Mesenchymal stem cell (in vitro differentiated cells and primary cell): Measurements from ENCODE around the gene FAM3B.

Source experiments
- DNase-seq: peaks from one replicate; pipeline ENCODE4 v3.0.0-alpha.2; 2013
- H2AFZ ChIP-seq: one replicate; pipeline ENCODE4 v1.6.1; 2013; ENCODE audit warnings: low read depth, mild to moderate bottlenecking, control low read depth, inconsistent platforms, low read length, moderate library complexity
- H2AK5ac ChIP-seq: 2 replicates; pipeline ENCODE4 v1.6.1; 2013; ENCODE audit warnings: low read length, moderate library complexity, mild to moderate bottlenecking, inconsistent platforms; ENCODE audit not compliant: severe bottlenecking
- H2BK120ac ChIP-seq: one replicate; pipeline ENCODE4 v1.6.1; 2013; ENCODE audit warnings: low read depth, mild to moderate bottlenecking, inconsistent platforms, low read length, moderate library complexity
- H2BK12ac ChIP-seq, 2 experiments: one replicate each; pipeline ENCODE4 v1.6.1; 2013; ENCODE audit warnings: inconsistent platforms in 2 of 2, low read length in 2 of 2, mild to moderate bottlenecking in 2 of 2, moderate library complexity in 2 of 2, control low read depth in 1 of 2
- H2BK15ac ChIP-seq: one replicate; pipeline ENCODE4 v1.6.1; 2013; ENCODE audit warnings: mild to moderate bottlenecking, low read depth, inconsistent platforms; ENCODE audit not compliant: poor library complexity, severe bottlenecking
- H2BK5ac ChIP-seq: 2 replicates; pipeline ENCODE4 v1.6.1; 2013; ENCODE audit warnings: low read depth, mild to moderate bottlenecking, low read length, control low read depth, inconsistent platforms; ENCODE audit not compliant: poor library complexity, severe bottlenecking
- H3K14ac ChIP-seq, 2 experiments: one replicate each; pipeline ENCODE4 v1.6.1; 2013; ENCODE audit warnings: inconsistent platforms in 2 of 2, low read length in 2 of 2, control low read depth in 1 of 2, mild to moderate bottlenecking in 1 of 2, moderate library complexity in 1 of 2
- H3K18ac ChIP-seq, 2 experiments: one replicate each; pipeline ENCODE4 v1.6.1; 2013; ENCODE audit warnings: inconsistent platforms in 2 of 2, low read length in 2 of 2, control low read depth in 1 of 2, low read depth in 1 of 2, mild to moderate bottlenecking in 1 of 2
- H3K23ac ChIP-seq, 2 experiments: one replicate each; pipeline ENCODE4 v1.6.1; 2013; ENCODE audit warnings: inconsistent platforms in 2 of 2, low read length in 2 of 2, mild to moderate bottlenecking in 2 of 2, moderate library complexity in 2 of 2, control low read depth in 1 of 2
- H3K27ac ChIP-seq: 2 replicates; pipeline ENCODE4 v1.5.1; 2013; ENCODE audit warnings: mild to moderate bottlenecking, moderate library complexity, low read length, control low read depth, inconsistent platforms; ENCODE audit not compliant: poor library complexity, severe bottlenecking
- H3K27me3 ChIP-seq, 2 experiments: 2 replicates each; pipeline versions ENCODE4 v1.6.1 to v1.7.0; 2013; ENCODE audit warnings: low read length in 2 of 2, mild to moderate bottlenecking in 2 of 2, moderate library complexity in 2 of 2, control low read depth in 1 of 2, inconsistent platforms in 1 of 2; ENCODE audit not compliant: control insufficient read depth in 1 of 2, insufficient read depth in 1 of 2
- H3K36me3 ChIP-seq, 2 experiments: 2 replicates each; pipeline versions ENCODE4 v1.6.1 to v1.7.0; 2013; ENCODE audit warnings: low read length in 2 of 2, control low read depth in 1 of 2, inconsistent platforms in 1 of 2, low read depth in 1 of 2, mild to moderate bottlenecking in 1 of 2; ENCODE audit not compliant: insufficient read depth in 2 of 2, control insufficient read depth in 1 of 2
- H3K4ac ChIP-seq, 2 experiments: one replicate each; pipeline ENCODE4 v1.6.1; 2013; ENCODE audit warnings: inconsistent platforms in 2 of 2, low read length in 2 of 2, mild to moderate bottlenecking in 2 of 2, moderate library complexity in 2 of 2, control low read depth in 1 of 2, low read depth in 1 of 2
- H3K4me1 ChIP-seq: 2 replicates; pipeline ENCODE4 v1.6.1; 2013; ENCODE audit warnings: low read depth, low read length, control low read depth; ENCODE audit not compliant: control insufficient read depth, insufficient read depth
- H3K4me2 ChIP-seq: 2 replicates; pipeline ENCODE4 v1.6.1; 2013; ENCODE audit warnings: low read length, mild to moderate bottlenecking, inconsistent platforms; ENCODE audit not compliant: poor library complexity, severe bottlenecking
- H3K4me3 ChIP-seq, 2 experiments: 2 replicates each; pipeline versions ENCODE4 v1.5.1 to v1.7.0; 2013; ENCODE audit warnings: low read length in 2 of 2, mild to moderate bottlenecking in 2 of 2, control low read depth in 1 of 2, low read depth in 1 of 2; ENCODE audit not compliant: insufficient read depth in 1 of 2
- H3K79me1 ChIP-seq: replicated peaks from 2 replicates; pipeline ENCODE4 v1.6.1; 2013; ENCODE audit warnings: mild to moderate bottlenecking, control low read depth, low read length, inconsistent platforms; ENCODE audit not compliant: poor library complexity, severe bottlenecking
- H3K9ac ChIP-seq: 2 replicates; pipeline ENCODE4 v1.7.0; 2013; ENCODE audit warnings: mild to moderate bottlenecking, low read length, moderate library complexity
- H3K9me3 ChIP-seq: 2 replicates; pipeline ENCODE4 v1.7.0; 2013; ENCODE audit warnings: mild to moderate bottlenecking, low read length; ENCODE audit not compliant: control insufficient read depth
- H4K8ac ChIP-seq: one replicate; pipeline ENCODE4 v1.6.1; 2013; ENCODE audit warnings: inconsistent platforms, mild to moderate bottlenecking, low read length, moderate library complexity
- H4K91ac ChIP-seq: one replicate; pipeline ENCODE4 v1.6.1; 2013; ENCODE audit warnings: mild to moderate bottlenecking, low read length, inconsistent platforms
- WGBS: methylation state at CpG from one replicate; pipeline ENCODE4 v1.1.7; 2013; ENCODE audit warnings: mixed read lengths; 5-methylcytosine and 5-hydroxymethylcytosine counted together

FAM3B gene

GRCh38 chr21:41333752-41334151 lies 17.2 kb downstream of the FAM3B start:
- no peak overlapping the region for H2AFZ ChIP-seq
- H2BK120ac ChIP-seq, result no peak overlapping the region
- no peak overlapping the region for H2BK5ac ChIP-seq
- no peaks in the 10 kb centered on the region for H3K4me1 ChIP-seq
- no peak overlapping the region for H3K14ac ChIP-seq
- H4K8ac ChIP-seq, result no peak overlapping the region
- no peaks in the 10 kb centered on the region for H3K36me3 ChIP-seq
- peaks cover 7 to 18% of the 10 kb centered on the region in 2 experiments for H3K27me3 ChIP-seq
- no peak overlapping the region for H2AK5ac ChIP-seq
- peaks cover 6% of the 10 kb centered on the region for H3K9me3 ChIP-seq
- H2BK12ac ChIP-seq, result no peak overlapping the region
- H4K91ac ChIP-seq, result no peak overlapping the region
- H3K4me3 ChIP-seq, result no peak overlapping the region
- no peak overlapping the region for H3K18ac ChIP-seq
- H3K4ac ChIP-seq, result no peak overlapping the region
- H2BK15ac ChIP-seq, result no peak overlapping the region
- WGBS, result 86% methylated on average over 1 of the region's 1 CpG
- H3K4me2 ChIP-seq, result no peak overlapping the region
- H3K9ac ChIP-seq, result no peak overlapping the region
- H3K79me1 ChIP-seq, result no peaks in the 10 kb centered on the region
- no peak overlapping the region for H3K27ac ChIP-seq
- no peak for DNase-seq
- no peak overlapping the region for H3K23ac ChIP-seq

GRCh38 chr21:41337515-41337914 lies 20.9 kb downstream of the FAM3B start:
- peaks cover 16% of the 10 kb centered on the region for H3K9me3 ChIP-seq
- no peak overlapping the region for H2AK5ac ChIP-seq
- H4K8ac ChIP-seq, result no peak overlapping the region
- H4K91ac ChIP-seq, result peak overlapping the region; percentile 20
- H3K18ac ChIP-seq, result no peak overlapping the region
- no peak overlapping the region for H2BK5ac ChIP-seq
- no peak overlapping the region for H2AFZ ChIP-seq
- H3K27ac ChIP-seq, result no peak overlapping the region
- no peak for DNase-seq
- no peak overlapping the region for H3K23ac ChIP-seq
- no peak overlapping the region for H3K9ac ChIP-seq
- peaks cover 7 to 12% of the 10 kb centered on the region in 2 experiments for H3K27me3 ChIP-seq
- no peaks in the 10 kb centered on the region for H3K79me1 ChIP-seq
- no peak overlapping the region for H2BK120ac ChIP-seq
- H3K4me2 ChIP-seq, result no peak overlapping the region
- no peaks in the 10 kb centered on the region for H3K4me1 ChIP-seq
- 86% methylated on average over 3 of the region's 3 CpGs for WGBS
- H3K14ac ChIP-seq, result no peak overlapping the region
- no peak overlapping the region for H3K4me3 ChIP-seq
- H3K36me3 ChIP-seq, result no peaks in the 10 kb centered on the region
- H3K4ac ChIP-seq, result no peak overlapping the region
- H2BK15ac ChIP-seq, result no peak overlapping the region
- no peak overlapping the region for H2BK12ac ChIP-seq

GRCh38 chr21:41338455-41338854 lies 21.9 kb downstream of the FAM3B start:
- Histone ChIP-seq H3K23ac (no peak overlapping the region), H3K36me3 (no peaks in the 10 kb centered on the region), H4K8ac (no peak overlapping the region), H3K79me1 (no peaks in the 10 kb centered on the region), H2BK15ac (no peak overlapping the region), H2AFZ (no peak overlapping the region), H3K27me3 (peaks cover 7 to 12% of the 10 kb centered on the region in 2 experiments), H2BK120ac (no peak overlapping the region), H3K9ac (no peak overlapping the region), H3K18ac (no peak overlapping the region), H2AK5ac (no peak overlapping the region), H2BK12ac (no peak overlapping the region), H3K4me1 (no peaks in the 10 kb centered on the region), H3K27ac (no peak overlapping the region), H3K4ac (no peak overlapping the region), H3K4me2 (no peak overlapping the region), H4K91ac (no peak overlapping the region), H3K4me3 (no peak overlapping the region), H2BK5ac (no peak overlapping the region), H3K9me3 (peaks cover 25% of the 10 kb centered on the region), H3K14ac (no peak overlapping the region)
- WGBS, result 64% methylated on average over 8 of the region's 8 CpGs
- DNase-seq, result no peak

GRCh38 chr21:41342035-41342434 lies 25.4 kb downstream of the FAM3B start:
- no peaks in the 10 kb centered on the region for H3K4me1 ChIP-seq
- DNase-seq, result no peak
- no CpG with 5 or more reads among the region's 4 CpGs for WGBS
- H3K36me3 ChIP-seq, result no peaks in the 10 kb centered on the region
- no peak overlapping the region for H2AFZ ChIP-seq
- H2AK5ac ChIP-seq, result no peak overlapping the region
- no peak overlapping the region for H3K4me2 ChIP-seq
- H2BK5ac ChIP-seq, result no peak overlapping the region
- H2BK12ac ChIP-seq, result no peak overlapping the region
- no peak overlapping the region for H2BK120ac ChIP-seq
- H3K14ac ChIP-seq, result no peak overlapping the region
- H3K4me3 ChIP-seq, result no peak overlapping the region
- no peak overlapping the region for H3K18ac ChIP-seq
- H3K79me1 ChIP-seq, result no peaks in the 10 kb centered on the region
- H3K9ac ChIP-seq, result no peak overlapping the region
- peaks cover 7 to 14% of the 10 kb centered on the region in 2 experiments for H3K27me3 ChIP-seq
- H3K9me3 ChIP-seq, result peaks cover 19% of the 10 kb centered on the region
- no peak overlapping the region for H4K91ac ChIP-seq
- no peak overlapping the region for H2BK15ac ChIP-seq
- no peak overlapping the region for H4K8ac ChIP-seq
- no peak overlapping the region for H3K27ac ChIP-seq
- H3K23ac ChIP-seq, result no peak overlapping the region
- no peak overlapping the region for H3K4ac ChIP-seq
